Measurements from ENCODE around the gene SLC25A4.
"Not testable (repeated sequence)": the region's sequence is repeated elsewhere in the genome, so short reads cannot be mapped to it uniquely, and the experiment has no call there.

The SLC25A4 gene

DNA sequence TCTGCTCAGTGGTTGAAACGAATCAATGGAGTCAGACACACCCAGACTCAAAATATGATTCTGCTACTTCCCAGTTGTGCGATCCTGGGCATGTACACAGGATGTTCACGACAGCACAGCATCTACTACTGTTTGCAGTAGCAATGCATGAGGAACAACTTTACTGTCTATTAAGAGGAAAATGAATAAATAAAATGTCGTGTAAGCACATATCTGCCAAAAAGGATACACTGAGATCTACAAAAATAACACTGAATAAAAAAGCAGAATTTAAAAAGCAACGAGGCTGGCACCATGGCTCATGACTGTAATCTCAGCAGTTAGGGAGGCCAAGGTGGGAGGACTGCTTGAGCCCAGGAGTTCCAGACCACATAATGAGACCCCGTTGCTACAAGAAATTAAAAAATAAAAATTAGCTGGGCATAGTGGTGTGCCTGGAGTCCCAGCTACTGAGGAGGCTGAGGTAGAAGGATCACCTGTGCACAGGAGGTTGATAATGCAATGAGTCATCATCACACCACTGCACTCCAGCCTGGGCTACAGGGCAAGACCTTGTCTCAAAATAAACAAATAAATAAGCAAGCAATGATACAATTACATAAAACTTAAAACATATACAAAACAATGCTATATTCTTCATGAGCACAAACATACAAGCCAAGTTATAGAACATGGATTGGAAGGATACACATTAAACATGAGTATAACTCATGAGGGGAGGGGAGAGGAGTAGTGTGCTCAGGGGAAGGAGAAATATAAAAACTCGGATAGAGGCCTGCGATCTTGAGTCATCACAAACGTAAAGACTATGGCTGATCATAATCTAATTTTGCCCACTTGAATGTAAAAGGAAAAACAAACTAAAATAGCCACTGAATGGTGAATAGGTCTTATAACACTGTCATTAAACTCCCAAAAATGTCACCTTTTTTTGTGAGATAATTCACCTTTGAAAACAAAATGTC lies 52.1 kb downstream of the SLC25A4 start:
- H3K4me1 ChIP-seq (ENCODE audit: insufficient read depth, insufficient read length), result no peaks in the 10 kb centered on the region
- peaks cover 6% of the 10 kb centered on the region for H3K36me3 ChIP-seq (ENCODE audit: insufficient read depth, insufficient read length, low read length)
- H3K9me3 ChIP-seq (ENCODE audit: insufficient read depth, low read length), result no peaks in the 10 kb centered on the region
- no peak overlapping the region for H3K9ac ChIP-seq (ENCODE audit: insufficient read length, low read depth)
- DNase-seq (ENCODE audit: low read depth, low spot score), result no peak
- H3K27me3 ChIP-seq (ENCODE audit: insufficient read depth, insufficient read length), result no peaks in the 10 kb centered on the region
- TF ChIP-seq ZNF274 (IDR thresholded peaks at IDR 0.05; ENCODE audit: low read depth, low read length) (no peak), SUZ12 (IDR thresholded peaks at IDR 0.05; ENCODE audit: extremely low read depth, insufficient read depth, insufficient read length) (no peak), YY1 (IDR thresholded peaks at IDR 0.05; ENCODE audit: insufficient read depth, insufficient read length) (no peak)
- no peak overlapping the region for H3K4me3 ChIP-seq (ENCODE audit: insufficient read length, low read depth)

DNA sequence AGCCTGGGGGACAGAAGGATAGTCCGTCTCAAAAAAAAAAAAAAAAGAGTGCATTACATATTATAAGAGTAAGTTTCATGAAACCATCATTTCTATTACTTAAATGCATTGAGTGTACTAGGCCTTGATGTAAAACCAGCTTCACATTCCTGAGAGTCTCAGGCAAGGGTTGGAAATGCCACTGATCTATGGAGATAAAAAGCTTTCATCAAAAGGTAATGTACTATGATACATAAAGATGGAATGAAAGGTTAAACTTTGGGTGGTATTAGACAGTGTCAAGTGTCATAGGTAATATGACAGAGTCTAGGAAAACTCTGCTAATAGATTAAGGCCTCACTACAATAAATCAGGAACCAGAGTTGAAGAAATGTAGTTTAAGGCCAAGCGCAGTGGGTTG lies 53.4 kb downstream of the SLC25A4 start:
- no peaks in the 10 kb centered on the region for H3K4me1 ChIP-seq (ENCODE audit: insufficient read depth, insufficient read length)
- H3K36me3 ChIP-seq (ENCODE audit: insufficient read depth, insufficient read length, low read length), result peaks cover 3% of the 10 kb centered on the region
- H3K4me3 ChIP-seq (ENCODE audit: insufficient read length, low read depth), result no peak overlapping the region
- no peak overlapping the region for H3K9ac ChIP-seq (ENCODE audit: insufficient read length, low read depth)
- H3K27me3 ChIP-seq (ENCODE audit: insufficient read depth, insufficient read length), result no peaks in the 10 kb centered on the region
- no peaks in the 10 kb centered on the region for H3K9me3 ChIP-seq (ENCODE audit: insufficient read depth, low read length)
- TF ChIP-seq YY1 (IDR thresholded peaks at IDR 0.05; ENCODE audit: insufficient read depth, insufficient read length) (no peak), SUZ12 (IDR thresholded peaks at IDR 0.05; ENCODE audit: extremely low read depth, insufficient read depth, insufficient read length) (no peak), ZNF274 (IDR thresholded peaks at IDR 0.05; ENCODE audit: low read depth, low read length) (no peak)
- DNase-seq (ENCODE audit: low read depth, low spot score), result no peak

DNA sequence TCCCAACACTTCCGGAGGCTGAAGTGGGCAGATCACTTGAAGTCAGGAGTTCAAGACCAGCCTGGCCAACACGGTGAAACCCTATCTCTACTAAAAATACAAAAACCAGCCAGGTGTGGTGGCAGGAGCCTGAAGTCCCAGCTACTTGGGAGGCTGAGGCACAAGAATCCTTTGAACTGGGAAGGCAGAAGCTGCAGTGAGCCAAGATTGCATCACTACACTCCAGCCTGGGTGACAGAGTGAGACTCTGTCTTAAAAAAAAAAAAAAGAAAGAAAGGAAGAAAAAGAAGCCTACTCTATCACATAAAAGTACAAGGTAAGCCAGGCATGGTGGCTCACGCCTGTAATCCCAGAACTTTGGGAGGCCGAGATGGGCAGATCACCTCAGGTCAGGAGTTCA lies 55.1 kb downstream of the SLC25A4 start:
- H3K36me3 ChIP-seq (ENCODE audit: insufficient read depth, insufficient read length, low read length); H3K27me3 ChIP-seq (ENCODE audit: insufficient read depth, insufficient read length); H3K4me3 ChIP-seq (ENCODE audit: insufficient read length, low read depth); DNase-seq (ENCODE audit: low read depth, low spot score); H3K9ac ChIP-seq (ENCODE audit: insufficient read length, low read depth); H3K9me3 ChIP-seq (ENCODE audit: insufficient read depth, low read length); H3K4me1 ChIP-seq (ENCODE audit: insufficient read depth, insufficient read length): not testable (repeated sequence)
